ENCODE measurements around the gene MAN1C1. TPM values are rescaled to one million over a fixed set of nuclear protein-coding genes. Genes with fewer than 3 reads are reported as not detected.

MAN1C1 gene
- total and polyA plus RNA-seq, 2 donors (not counting 1 experiment from before 2014, with no cell fraction given), result 0.31 to 0.89 TPM

GRCh38 chr1:25572107-25572506 lies 44.5 kb upstream of the MAN1C1 start:
- CTCF ChIA-PET, result interaction anchor here (0.7 to 2.1 kb wide), 9 partner anchors 9 to 68 kb away, joined by 3 to 8 read pairs (median 3); partner anchors contain the start of gene LDLRAP1
- H3K27ac ChIP-seq (ENCODE audit: low read length in 2 of 2), result no peak overlapping the region
- H3K79me2 ChIP-seq (ENCODE audit: control insufficient read depth, insufficient read depth, low read length), result no peaks in the 10 kb centered on the region
- WGBS (ENCODE audit: insufficient coverage), result 97% methylated on average over 3 of the region's 5 CpGs
- no peak for DNase-seq
- intact Hi-C loops (cut with micrococcal nuclease), result no loop called here
- H3K4me2 ChIP-seq (replicated peaks; ENCODE audit: low read depth, low read length, poor library complexity, severe bottlenecking), result no peak overlapping the region
- Mint-ChIP-seq H3K9me3 (ENCODE audit: insufficient read depth) (no peaks in the 10 kb centered on the region), H3K27ac (no peak overlapping the region), H3K4me3 (no peak overlapping the region), H3K27me3 (no peaks in the 10 kb centered on the region), H3K4me1 (peaks cover 3% of the 10 kb centered on the region)
- no peaks in the 10 kb centered on the region for H4K20me1 ChIP-seq (ENCODE audit: control insufficient read depth, insufficient read depth, low read length, poor library complexity, severe bottlenecking)
- H3K9ac ChIP-seq (ENCODE audit: low read length), result no peak overlapping the region
- POLR2A ChIA-PET, result no interaction called here
- H2AFZ ChIP-seq (ENCODE audit: insufficient read depth, low read depth, low read length, poor library complexity, severe bottlenecking), result no peak overlapping the region
- H3K4me1 ChIP-seq (ENCODE audit: control insufficient read depth in 2 of 2, insufficient read depth in 2 of 2, low read length in 2 of 2), result no peaks in the 10 kb centered on the region
- ATAC-seq (ENCODE audit: low read depth), result no peak
- H3K4me3 ChIP-seq (ENCODE audit: control extremely low read depth in 1 of 5, extremely low read depth in 1 of 5, insufficient read depth in 1 of 5, low read depth in 2 of 5, low read length in 4 of 5), result no peak overlapping the region
- TF ChIP-seq EZH2 (IDR thresholded peaks at IDR 0.05; ENCODE audit: borderline replicate concordance, insufficient read depth, low read depth, low read length, poor library complexity, severe bottlenecking), result no peak
- TF ChIP-seq, protein P1, sequence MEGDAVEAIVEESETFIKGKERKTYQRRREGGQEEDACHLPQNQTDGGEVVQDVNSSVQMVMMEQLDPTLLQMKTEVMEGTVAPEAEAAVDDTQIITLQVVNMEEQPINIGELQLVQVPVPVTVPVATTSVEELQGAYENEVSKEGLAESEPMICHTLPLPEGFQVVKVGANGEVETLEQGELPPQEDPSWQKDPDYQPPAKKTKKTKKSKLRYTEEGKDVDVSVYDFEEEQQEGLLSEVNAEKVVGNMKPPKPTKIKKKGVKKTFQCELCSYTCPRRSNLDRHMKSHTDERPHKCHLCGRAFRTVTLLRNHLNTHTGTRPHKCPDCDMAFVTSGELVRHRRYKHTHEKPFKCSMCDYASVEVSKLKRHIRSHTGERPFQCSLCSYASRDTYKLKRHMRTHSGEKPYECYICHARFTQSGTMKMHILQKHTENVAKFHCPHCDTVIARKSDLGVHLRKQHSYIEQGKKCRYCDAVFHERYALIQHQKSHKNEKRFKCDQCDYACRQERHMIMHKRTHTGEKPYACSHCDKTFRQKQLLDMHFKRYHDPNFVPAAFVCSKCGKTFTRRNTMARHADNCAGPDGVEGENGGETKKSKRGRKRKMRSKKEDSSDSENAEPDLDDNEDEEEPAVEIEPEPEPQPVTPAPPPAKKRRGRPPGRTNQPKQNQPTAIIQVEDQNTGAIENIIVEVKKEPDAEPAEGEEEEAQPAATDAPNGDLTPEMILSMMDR (IDR thresholded peaks at IDR 0.05), result no peak
- H3K36me3 ChIP-seq (replicated peaks in 1 of 2; ENCODE audit: control extremely low read depth in 1 of 2, control insufficient read depth in 1 of 2, extremely low read depth in 1 of 2, insufficient read depth in 2 of 2, low read length in 1 of 2), result no peaks in the 10 kb centered on the region
- no peaks in the 10 kb centered on the region for H3K9me3 ChIP-seq (ENCODE audit: control extremely low read depth in 1 of 3, control insufficient read depth in 2 of 3, insufficient read depth in 1 of 3, low read length in 2 of 3)
- H3K27me3 ChIP-seq (replicated peaks in 1 of 4; ENCODE audit: control extremely low read depth in 1 of 4, control insufficient read depth in 3 of 4, insufficient read depth in 4 of 4, low read length in 3 of 4), result peaks cover 0 to 9% (median 0%) of the 10 kb centered on the region in 4 experiments

- Histone ChIP-seq H3K27me3 (replicated peaks in 1 of 4; ENCODE audit: control extremely low read depth in 1 of 4, control insufficient read depth in 3 of 4, insufficient read depth in 4 of 4, low read length in 3 of 4) (peaks cover 0 to 9% (median 0%) of the 10 kb centered on the region in 4 experiments), H3K79me2 (ENCODE audit: control insufficient read depth, insufficient read depth, low read length) (no peaks in the 10 kb centered on the region), H3K4me3 (ENCODE audit: control extremely low read depth in 1 of 5, extremely low read depth in 1 of 5, insufficient read depth in 1 of 5, low read depth in 2 of 5, low read length in 4 of 5) (no peak overlapping the region), H3K9ac (ENCODE audit: low read length) (no peak overlapping the region), H3K4me2 (replicated peaks; ENCODE audit: low read depth, low read length, poor library complexity, severe bottlenecking) (no peak overlapping the region), H2AFZ (ENCODE audit: insufficient read depth, low read depth, low read length, poor library complexity, severe bottlenecking) (no peak overlapping the region), H3K36me3 (replicated peaks in 1 of 2; ENCODE audit: control extremely low read depth in 1 of 2, control insufficient read depth in 1 of 2, extremely low read depth in 1 of 2, insufficient read depth in 2 of 2, low read length in 1 of 2) (no peaks in the 10 kb centered on the region), H3K4me1 (ENCODE audit: control insufficient read depth in 2 of 2, insufficient read depth in 2 of 2, low read length in 2 of 2) (no peaks in the 10 kb centered on the region), H3K27ac (ENCODE audit: low read length in 2 of 2) (no peak overlapping the region), H4K20me1 (ENCODE audit: control insufficient read depth, insufficient read depth, low read length, poor library complexity, severe bottlenecking) (no peaks in the 10 kb centered on the region), H3K9me3 (ENCODE audit: control extremely low read depth in 1 of 3, control insufficient read depth in 2 of 3, insufficient read depth in 1 of 3, low read length in 2 of 3) (no peaks in the 10 kb centered on the region)
- DNase-seq, result peak; percentile 50
- intact Hi-C loops (cut with micrococcal nuclease), result no loop called here
- POLR2A ChIA-PET, result no interaction called here
- no peak overlapping the region for H3K4me3 Mint-ChIP-seq
- peaks cover 3% of the 10 kb centered on the region for H3K4me1 Mint-ChIP-seq
- ATAC-seq (ENCODE audit: low read depth), result peak; percentile 63
- TF ChIP-seq EZH2 (IDR thresholded peaks at IDR 0.05; ENCODE audit: borderline replicate concordance, insufficient read depth, low read depth, low read length, poor library complexity, severe bottlenecking), result no peak
- TF ChIP-seq, protein P1 (IDR thresholded peaks at IDR 0.05), result peak; percentile 75
- no peak overlapping the region for H3K27ac Mint-ChIP-seq
- 55% methylated on average over 9 of the region's 18 CpGs for WGBS (ENCODE audit: insufficient coverage)
- no peaks in the 10 kb centered on the region for H3K9me3 Mint-ChIP-seq (ENCODE audit: insufficient read depth)
- H3K27me3 Mint-ChIP-seq, result no peaks in the 10 kb centered on the region
- CTCF ChIA-PET, result interaction anchor here (0.6 to 2.1 kb wide), 9 partner anchors 8 to 69 kb away, joined by 3 to 8 read pairs (median 3); partner anchors contain the start of gene LDLRAP1
These were observed 43.6 kb upstream of the MAN1C1 start for GRCh38 chr1:25572708-25573590.
